Neural cell (in vitro differentiated cells): Measurements from ENCODE around the gene ASPDH.

Experiments used
- EP300 ChIP-seq: fragments of 450-650 bp; conservative IDR thresholded peaks from 2 replicates; pipeline ENCODE4 v1.6.1; 2014; ENCODE audit warnings: antibody characterized with exemption, mild to moderate bottlenecking, moderate library complexity; ENCODE audit not compliant: poor library complexity, severe bottlenecking
- EZH2 ChIP-seq: fragments of 200-600, 300-800 bp; shearing (Covaris generic), sonication (generic); IDR thresholded peaks from 2 replicates; pipeline ENCODE4 v1.6.1; 2014; ENCODE audit warnings: antibody characterized with exemption, low read length, borderline replicate concordance, mild to moderate bottlenecking; ENCODE audit not compliant: insufficient read depth, poor library complexity, severe bottlenecking
- MXI1 ChIP-seq: fragments of 450-650 bp; conservative IDR thresholded peaks from 2 replicates; pipeline ENCODE4 v1.6.1; 2014; ENCODE audit warnings: antibody characterized with exemption, mild to moderate bottlenecking; ENCODE audit not compliant: poor library complexity, severe bottlenecking
- POLR2AphosphoS5 ChIP-seq: IDR thresholded peaks from 2 replicates; pipeline ENCODE4 v1.6.1; 2012
- RAD21 ChIP-seq: fragments of 450-650 bp; conservative IDR thresholded peaks from 2 replicates; pipeline ENCODE4 v1.6.1; 2014; ENCODE audit warnings: antibody characterized with exemption, mild to moderate bottlenecking, moderate library complexity
- TAF1 ChIP-seq: IDR thresholded peaks from 2 replicates; pipeline ENCODE4 v1.6.1; 2012; ENCODE audit warnings: low read depth
- TF ChIP-seq, protein P1 (sequence below): fragments of 450-650 bp; IDR thresholded peaks from 2 replicates; pipeline ENCODE4 v1.5.1; 2014; ENCODE audit warnings: antibody characterized with exemption, mild to moderate bottlenecking, moderate library complexity; ENCODE audit not compliant: poor library complexity, severe bottlenecking
- TF ChIP-seq, protein P2 (sequence below): IDR thresholded peaks from 2 replicates; pipeline ENCODE4 v1.6.1; 2012; ENCODE audit warnings: borderline replicate concordance

DNA sequence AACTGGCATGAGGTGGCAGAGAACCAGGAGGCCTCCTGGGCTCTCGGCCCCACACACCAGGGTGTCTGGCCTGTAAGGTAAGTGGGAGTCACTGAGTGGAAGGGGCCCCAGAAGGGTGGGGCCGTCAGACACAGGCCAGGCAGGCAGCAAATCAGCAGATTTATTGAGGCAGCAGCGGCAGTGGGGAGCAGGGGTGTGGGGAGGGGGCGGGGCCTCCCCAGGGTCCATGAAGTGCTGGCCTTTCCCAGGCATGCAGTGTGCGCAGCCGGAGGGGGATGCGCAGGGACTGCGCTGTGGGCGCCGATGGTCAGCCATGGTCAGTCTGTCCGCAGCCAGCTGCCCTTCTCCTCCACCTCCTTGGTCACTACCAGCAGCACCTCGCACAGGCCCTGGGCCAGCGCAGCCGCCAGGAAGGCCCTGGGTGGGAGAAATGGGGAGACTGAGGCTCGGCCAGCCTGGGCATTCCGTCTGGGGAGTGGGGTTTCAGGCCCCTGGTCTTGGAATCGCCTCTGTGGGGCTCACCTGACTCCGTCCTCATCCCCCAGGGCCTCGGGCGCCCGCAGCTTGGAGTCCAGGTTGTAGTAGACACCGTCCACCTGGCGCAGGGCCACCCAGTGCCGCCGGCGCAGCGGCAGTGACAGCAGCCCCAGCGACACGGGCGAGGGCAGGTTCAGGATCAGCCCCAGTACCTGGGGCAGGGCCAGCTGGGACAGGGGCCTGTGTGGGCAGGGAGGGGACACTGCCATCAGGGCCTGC lies 7.7 kb downstream of the ASPDH start:
- TF ChIP-seq EZH2: no peak
- TF ChIP-seq, protein P1, sequence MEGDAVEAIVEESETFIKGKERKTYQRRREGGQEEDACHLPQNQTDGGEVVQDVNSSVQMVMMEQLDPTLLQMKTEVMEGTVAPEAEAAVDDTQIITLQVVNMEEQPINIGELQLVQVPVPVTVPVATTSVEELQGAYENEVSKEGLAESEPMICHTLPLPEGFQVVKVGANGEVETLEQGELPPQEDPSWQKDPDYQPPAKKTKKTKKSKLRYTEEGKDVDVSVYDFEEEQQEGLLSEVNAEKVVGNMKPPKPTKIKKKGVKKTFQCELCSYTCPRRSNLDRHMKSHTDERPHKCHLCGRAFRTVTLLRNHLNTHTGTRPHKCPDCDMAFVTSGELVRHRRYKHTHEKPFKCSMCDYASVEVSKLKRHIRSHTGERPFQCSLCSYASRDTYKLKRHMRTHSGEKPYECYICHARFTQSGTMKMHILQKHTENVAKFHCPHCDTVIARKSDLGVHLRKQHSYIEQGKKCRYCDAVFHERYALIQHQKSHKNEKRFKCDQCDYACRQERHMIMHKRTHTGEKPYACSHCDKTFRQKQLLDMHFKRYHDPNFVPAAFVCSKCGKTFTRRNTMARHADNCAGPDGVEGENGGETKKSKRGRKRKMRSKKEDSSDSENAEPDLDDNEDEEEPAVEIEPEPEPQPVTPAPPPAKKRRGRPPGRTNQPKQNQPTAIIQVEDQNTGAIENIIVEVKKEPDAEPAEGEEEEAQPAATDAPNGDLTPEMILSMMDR: no peak
- no peak for TF ChIP-seq EP300
- TF ChIP-seq POLR2AphosphoS5: no peak
- TF ChIP-seq, protein P2, sequence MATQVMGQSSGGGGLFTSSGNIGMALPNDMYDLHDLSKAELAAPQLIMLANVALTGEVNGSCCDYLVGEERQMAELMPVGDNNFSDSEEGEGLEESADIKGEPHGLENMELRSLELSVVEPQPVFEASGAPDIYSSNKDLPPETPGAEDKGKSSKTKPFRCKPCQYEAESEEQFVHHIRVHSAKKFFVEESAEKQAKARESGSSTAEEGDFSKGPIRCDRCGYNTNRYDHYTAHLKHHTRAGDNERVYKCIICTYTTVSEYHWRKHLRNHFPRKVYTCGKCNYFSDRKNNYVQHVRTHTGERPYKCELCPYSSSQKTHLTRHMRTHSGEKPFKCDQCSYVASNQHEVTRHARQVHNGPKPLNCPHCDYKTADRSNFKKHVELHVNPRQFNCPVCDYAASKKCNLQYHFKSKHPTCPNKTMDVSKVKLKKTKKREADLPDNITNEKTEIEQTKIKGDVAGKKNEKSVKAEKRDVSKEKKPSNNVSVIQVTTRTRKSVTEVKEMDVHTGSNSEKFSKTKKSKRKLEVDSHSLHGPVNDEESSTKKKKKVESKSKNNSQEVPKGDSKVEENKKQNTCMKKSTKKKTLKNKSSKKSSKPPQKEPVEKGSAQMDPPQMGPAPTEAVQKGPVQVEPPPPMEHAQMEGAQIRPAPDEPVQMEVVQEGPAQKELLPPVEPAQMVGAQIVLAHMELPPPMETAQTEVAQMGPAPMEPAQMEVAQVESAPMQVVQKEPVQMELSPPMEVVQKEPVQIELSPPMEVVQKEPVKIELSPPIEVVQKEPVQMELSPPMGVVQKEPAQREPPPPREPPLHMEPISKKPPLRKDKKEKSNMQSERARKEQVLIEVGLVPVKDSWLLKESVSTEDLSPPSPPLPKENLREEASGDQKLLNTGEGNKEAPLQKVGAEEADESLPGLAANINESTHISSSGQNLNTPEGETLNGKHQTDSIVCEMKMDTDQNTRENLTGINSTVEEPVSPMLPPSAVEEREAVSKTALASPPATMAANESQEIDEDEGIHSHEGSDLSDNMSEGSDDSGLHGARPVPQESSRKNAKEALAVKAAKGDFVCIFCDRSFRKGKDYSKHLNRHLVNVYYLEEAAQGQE: no peak
- TF ChIP-seq RAD21: no peak
- TF ChIP-seq MXI1: no peak
- TF ChIP-seq TAF1: no peak
